HEK293 (cell line): ENCODE measurements around the gene ZBTB5.
A peak's percentile ranks its signal among the peaks of the same experiment; 100 is the strongest.

Experiments
- GFI1B ChIP-seq: fragments of 450-650 bp; formaldehyde crosslinking; IDR thresholded peaks from 2 replicates; pipeline ENCODE4 v1.5.1; 2016; ENCODE audit warnings: missing biosample characterization, missing genetic modification characterization
- KLF16 ChIP-seq: fragments of 450-650 bp; formaldehyde crosslinking; IDR thresholded peaks from 2 replicates; pipeline ENCODE4 v1.5.1; 2017; ENCODE audit warnings: missing biosample characterization, missing genetic modification characterization
- KLF7 ChIP-seq: fragments of 450-650 bp; formaldehyde crosslinking; IDR thresholded peaks from 2 replicates; pipeline ENCODE4 v1.5.1; 2016; ENCODE audit warnings: missing biosample characterization, missing genetic modification characterization, borderline replicate concordance
- PRDM6 ChIP-seq: fragments of 450-650 bp; formaldehyde crosslinking; IDR thresholded peaks from 2 replicates; pipeline ENCODE4 v1.5.1; 2017; ENCODE audit warnings: missing biosample characterization, missing genetic modification characterization
- SCRT1 ChIP-seq: fragments of 450-650 bp; formaldehyde crosslinking; IDR thresholded peaks from 2 replicates; pipeline ENCODE4 v1.5.1; 2016; ENCODE audit warnings: missing biosample characterization, missing genetic modification characterization, borderline replicate concordance
- SETDB1 ChIP-seq: IDR thresholded peaks from one replicate; pipeline ENCODE4 v1.6.1; 2017; ENCODE audit warnings: mild to moderate bottlenecking, low read length, moderate library complexity, mixed read lengths; ENCODE audit not compliant: insufficient read length
- TRIM28 ChIP-seq: IDR thresholded peaks from 2 replicates; pipeline ENCODE4 v1.6.1; 2011; ENCODE audit warnings: low read length, control low read depth, borderline replicate concordance
- YY1 ChIP-seq: fragments of 450-650 bp; formaldehyde crosslinking; IDR thresholded peaks from 2 replicates; pipeline ENCODE4 v1.5.1; 2018; ENCODE audit warnings: missing biosample characterization, missing genetic modification characterization
- ZBTB49 ChIP-seq: fragments of 450-650 bp; formaldehyde crosslinking; IDR thresholded peaks from 2 replicates; pipeline ENCODE4 v1.5.1; 2016; ENCODE audit warnings: missing biosample characterization, missing genetic modification characterization, low read depth
- ZEB2 ChIP-seq: fragments of 450-650 bp; formaldehyde crosslinking; IDR thresholded peaks from 2 replicates; pipeline ENCODE4 v1.5.1; 2016; ENCODE audit warnings: missing biosample characterization, missing genetic modification characterization
- ZFP37 ChIP-seq: fragments of 450-650 bp; formaldehyde crosslinking; IDR thresholded peaks from 2 replicates; pipeline ENCODE4 v1.5.1; 2016; ENCODE audit warnings: missing biosample characterization, missing genetic modification characterization
- ZFP41 ChIP-seq: fragments of 450-650 bp; formaldehyde crosslinking; IDR thresholded peaks from 2 replicates; pipeline ENCODE4 v1.5.1; 2016; ENCODE audit warnings: missing biosample characterization, missing genetic modification characterization, borderline replicate concordance
- ZNF132 ChIP-seq: fragments of 450-650 bp; formaldehyde crosslinking; IDR thresholded peaks from 2 replicates; pipeline ENCODE4 v1.5.1; 2017; ENCODE audit warnings: missing biosample characterization, missing genetic modification characterization, borderline replicate concordance
- ZNF155 ChIP-seq: fragments of 450-650 bp; formaldehyde crosslinking; IDR thresholded peaks from 2 replicates; pipeline ENCODE4 v1.5.1; 2016; ENCODE audit warnings: missing biosample characterization, missing genetic modification characterization
- ZNF26 ChIP-seq: fragments of 450-650 bp; formaldehyde crosslinking; IDR thresholded peaks from 2 replicates; pipeline ENCODE4 v1.5.1; 2016; ENCODE audit warnings: missing biosample characterization, missing genetic modification characterization
- ZNF311 ChIP-seq: fragments of 450-650 bp; formaldehyde crosslinking; IDR thresholded peaks from 2 replicates; pipeline ENCODE4 v1.5.1; 2017; ENCODE audit warnings: missing biosample characterization, missing genetic modification characterization, borderline replicate concordance
- ZNF366 ChIP-seq: fragments of 450-650 bp; formaldehyde crosslinking; conservative IDR thresholded peaks from 2 replicates; pipeline ENCODE4 v1.5.1; 2016; ENCODE audit warnings: missing biosample characterization, missing genetic modification characterization
- ZNF426 ChIP-seq: fragments of 450-650 bp; formaldehyde crosslinking; IDR thresholded peaks from 2 replicates; pipeline ENCODE4 v1.5.1; 2017; ENCODE audit warnings: missing biosample characterization, missing genetic modification characterization, mild to moderate bottlenecking, inconsistent platforms, moderate library complexity
- ZNF555 ChIP-seq: fragments of 450-650 bp; formaldehyde crosslinking; conservative IDR thresholded peaks from 2 replicates; pipeline ENCODE4 v1.5.1; 2017; ENCODE audit warnings: missing biosample characterization, mild to moderate bottlenecking, missing genetic modification characterization, inconsistent platforms
- ZNF560 ChIP-seq: fragments of 450-650 bp; formaldehyde crosslinking; IDR thresholded peaks from 2 replicates; pipeline ENCODE4 v1.5.1; 2017; ENCODE audit warnings: missing biosample characterization, missing genetic modification characterization, borderline replicate concordance
- ZNF600 ChIP-seq: fragments of 450-650 bp; formaldehyde crosslinking; IDR thresholded peaks from 2 replicates; pipeline ENCODE4 v1.5.1; 2016; ENCODE audit warnings: missing biosample characterization, missing genetic modification characterization
- ZNF623 ChIP-seq: fragments of 450-650 bp; formaldehyde crosslinking; IDR thresholded peaks from 2 replicates; pipeline ENCODE4 v1.5.1; 2016; ENCODE audit warnings: missing biosample characterization, missing genetic modification characterization
- ZNF624 ChIP-seq: fragments of 450-650 bp; formaldehyde crosslinking; IDR thresholded peaks from 2 replicates; pipeline ENCODE4 v1.5.1; 2017; ENCODE audit warnings: missing biosample characterization, missing genetic modification characterization
- ZNF654 ChIP-seq: fragments of 450-650 bp; formaldehyde crosslinking; IDR thresholded peaks from 2 replicates; pipeline ENCODE4 v1.5.1; 2016; ENCODE audit warnings: low read depth, missing biosample characterization, missing genetic modification characterization
- ZSCAN23 ChIP-seq: fragments of 450-650 bp; formaldehyde crosslinking; IDR thresholded peaks from 2 replicates; pipeline ENCODE4 v1.5.1; 2016; ENCODE audit warnings: missing biosample characterization, missing genetic modification characterization
- TF ChIP-seq, protein P1 (sequence below): fragments of 450-650 bp; formaldehyde crosslinking; IDR thresholded peaks from 2 replicates; pipeline ENCODE4 v1.5.1; 2016; ENCODE audit warnings: missing biosample characterization, missing genetic modification characterization
- TF ChIP-seq, protein P2 (sequence below): fragments of 450-650 bp; formaldehyde crosslinking; IDR thresholded peaks from 2 replicates; pipeline ENCODE4 v1.5.1; 2016; ENCODE audit warnings: missing biosample characterization, missing genetic modification characterization, borderline replicate concordance

Gene ZBTB5

GRCh38 chr9:37466037-37466709 lies 923 bp upstream of the ZBTB5 start (continued):
- no peak for TF ChIP-seq ZNF132
- no peak for TF ChIP-seq SETDB1
- TF ChIP-seq, protein P1, sequence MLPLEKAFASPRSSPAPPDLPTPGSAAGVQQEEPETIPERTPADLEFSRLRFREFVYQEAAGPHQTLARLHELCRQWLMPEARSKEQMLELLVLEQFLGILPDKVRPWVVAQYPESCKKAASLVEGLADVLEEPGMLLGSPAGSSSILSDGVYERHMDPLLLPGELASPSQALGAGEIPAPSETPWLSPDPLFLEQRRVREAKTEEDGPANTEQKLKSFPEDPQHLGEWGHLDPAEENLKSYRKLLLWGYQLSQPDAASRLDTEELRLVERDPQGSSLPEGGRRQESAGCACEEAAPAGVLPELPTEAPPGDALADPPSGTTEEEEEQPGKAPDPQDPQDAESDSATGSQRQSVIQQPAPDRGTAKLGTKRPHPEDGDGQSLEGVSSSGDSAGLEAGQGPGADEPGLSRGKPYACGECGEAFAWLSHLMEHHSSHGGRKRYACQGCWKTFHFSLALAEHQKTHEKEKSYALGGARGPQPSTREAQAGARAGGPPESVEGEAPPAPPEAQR: no peak
- no peak for TF ChIP-seq PRDM6 (tag by site-specific recombination)
- TF ChIP-seq TRIM28: no peak
- TF ChIP-seq ZFP37 (tag by site-specific recombination): no peak
- no peak for TF ChIP-seq ZNF426 (tag by site-specific recombination)
- no peak for TF ChIP-seq ZNF654
- no peak for TF ChIP-seq ZNF560 (tag by site-specific recombination)
- TF ChIP-seq ZNF26 (tag by site-specific recombination): no peak
- TF ChIP-seq GFI1B (tag by site-specific recombination): no peak
- no peak; the same call in 1 of the 2 replicates for TF ChIP-seq KLF16
- TF ChIP-seq ZSCAN23 (tag by site-specific recombination): no peak
- no peak; the same call in 1 of the 2 replicates for TF ChIP-seq KLF7 (tag by site-specific recombination)
- TF ChIP-seq ZBTB49: no peak
- TF ChIP-seq ZNF311 (tag by site-specific recombination): no peak
- TF ChIP-seq, protein P2, sequence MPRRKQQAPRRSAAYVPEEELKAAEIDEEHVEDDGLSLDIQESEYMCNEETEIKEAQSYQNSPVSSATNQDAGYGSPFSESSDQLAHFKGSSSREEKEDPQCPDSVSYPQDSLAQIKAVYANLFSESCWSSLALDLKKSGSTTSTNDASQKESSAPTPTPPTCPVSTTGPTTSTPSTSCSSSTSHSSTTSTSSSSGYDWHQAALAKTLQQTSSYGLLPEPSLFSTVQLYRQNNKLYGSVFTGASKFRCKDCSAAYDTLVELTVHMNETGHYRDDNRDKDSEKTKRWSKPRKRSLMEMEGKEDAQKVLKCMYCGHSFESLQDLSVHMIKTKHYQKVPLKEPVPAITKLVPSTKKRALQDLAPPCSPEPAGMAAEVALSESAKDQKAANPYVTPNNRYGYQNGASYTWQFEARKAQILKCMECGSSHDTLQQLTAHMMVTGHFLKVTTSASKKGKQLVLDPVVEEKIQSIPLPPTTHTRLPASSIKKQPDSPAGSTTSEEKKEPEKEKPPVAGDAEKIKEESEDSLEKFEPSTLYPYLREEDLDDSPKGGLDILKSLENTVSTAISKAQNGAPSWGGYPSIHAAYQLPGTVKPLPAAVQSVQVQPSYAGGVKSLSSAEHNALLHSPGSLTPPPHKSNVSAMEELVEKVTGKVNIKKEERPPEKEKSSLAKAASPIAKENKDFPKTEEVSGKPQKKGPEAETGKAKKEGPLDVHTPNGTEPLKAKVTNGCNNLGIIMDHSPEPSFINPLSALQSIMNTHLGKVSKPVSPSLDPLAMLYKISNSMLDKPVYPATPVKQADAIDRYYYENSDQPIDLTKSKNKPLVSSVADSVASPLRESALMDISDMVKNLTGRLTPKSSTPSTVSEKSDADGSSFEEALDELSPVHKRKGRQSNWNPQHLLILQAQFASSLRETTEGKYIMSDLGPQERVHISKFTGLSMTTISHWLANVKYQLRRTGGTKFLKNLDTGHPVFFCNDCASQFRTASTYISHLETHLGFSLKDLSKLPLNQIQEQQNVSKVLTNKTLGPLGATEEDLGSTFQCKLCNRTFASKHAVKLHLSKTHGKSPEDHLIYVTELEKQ (tag by site-specific recombination): no peak
- TF ChIP-seq ZFP41 (tag by site-specific recombination): no peak
- TF ChIP-seq ZNF555: no peak
- TF ChIP-seq ZNF623 (tag by site-specific recombination): no peak
- peak; percentile 27; the same call in 1 of the 2 replicates for TF ChIP-seq ZEB2 (tag by site-specific recombination)
- no peak for TF ChIP-seq ZNF624 (tag by site-specific recombination)
- TF ChIP-seq ZNF155 (tag by site-specific recombination): no peak
- TF ChIP-seq SCRT1 (tag by site-specific recombination): no peak
- TF ChIP-seq YY1 (tag by site-specific recombination): 0 out of 2 replicates have a peak, but pooled peaks have one; percentile 13
- TF ChIP-seq ZNF600 (tag by site-specific recombination): no peak
- no peak for TF ChIP-seq ZNF366 (tag by site-specific recombination)
